Stimulated activated CD4-positive, alpha-beta T cell treated with anti-CD3 and anti-CD28 coated beads, TNF-alpha, amount 100 ng/mL, for 1 hour (primary cell): ENCODE data around the gene DIO1.
"Not testable (repeated sequence)": the region's sequence is repeated elsewhere in the genome, so short reads cannot be mapped to it uniquely, and the experiment has no call there.

ENCODE experiments used
- DNase-seq, 3 donors: peaks; one replicate each; pipeline ENCODE4 v3.0.0-alpha.2; 2020; ENCODE audit warnings: low read depth in 3 of 3, low spot score in 1 of 3

Gene DIO1

GRCh38 chr1:53893999-53894636 is at the start of gene DIO1:
Gene DIO1, plus strand, starts transcription at chr1:53894187. Its CDS starts 24 bp downstream, at chr1:53894211.
- no peak for DNase-seq

- DNase-seq = no peak
These were observed 46.0 kb upstream of the DIO1 start for GRCh38 chr1:53847980-53848379.

- DNase-seq = no peak
These were observed 43.8 kb upstream of the DIO1 start for GRCh38 chr1:53850082-53850673.

- no peak for DNase-seq
These were observed 42.3 kb upstream of the DIO1 start for GRCh38 chr1:53851571-53852285.

GRCh38 chr1:53860967-53861411 is 33.0 kb upstream of the DIO1 start:
- peak in 1 of 3 donors; percentile 4 for DNase-seq

- no peak for DNase-seq
These were observed 31.5 kb upstream of the DIO1 start for GRCh38 chr1:53862507-53862906.

GRCh38 chr1:53868565-53868964 is 25.4 kb upstream of the DIO1 start:
- no peak for DNase-seq

GRCh38 chr1:53869454-53870117 is 24.4 kb upstream of the DIO1 start:
- DNase-seq = no peak

- DNase-seq = no peak
These were observed 22.8 kb upstream of the DIO1 start for GRCh38 chr1:53871221-53871620.

GRCh38 chr1:53871773-53872484 is 22.1 kb upstream of the DIO1 start:
- DNase-seq = no peak

- DNase-seq = not testable (repeated sequence)
These were observed 18.8 kb upstream of the DIO1 start for GRCh38 chr1:53875150-53875549.

GRCh38 chr1:53878492-53879105 is 15.4 kb upstream of the DIO1 start:
- no peak for DNase-seq

- not testable (repeated sequence) for DNase-seq
These were observed 12.1 kb upstream of the DIO1 start for GRCh38 chr1:53881853-53882252.

- DNase-seq = not testable (repeated sequence)
These were observed 10.4 kb upstream of the DIO1 start for GRCh38 chr1:53883600-53883999.

- no peak for DNase-seq
These were observed 5.3 kb upstream of the DIO1 start for GRCh38 chr1:53888681-53889080.

GRCh38 chr1:53889304-53890298 is 4.4 kb upstream of the DIO1 start, which contains the start of gene YIPF1:
Gene YIPF1, minus strand, starts transcription at chr1:53889797. Its CDS starts 860 bp downstream, at chr1:53888937.
- DNase-seq = peak; percentile 54 to 78 (median 70)

GRCh38 chr1:53890522-53890941 is 3.5 kb upstream of the DIO1 start:
- DNase-seq = no peak

- no peak for DNase-seq
These were observed 3.0 kb upstream of the DIO1 start for GRCh38 chr1:53891018-53891417.

GRCh38 chr1:53891678-53892077 is 2.3 kb upstream of the DIO1 start:
- no peak for DNase-seq
